H1 (cell line): ENCODE results near the gene COG7. TPM values are rescaled to one million over a fixed set of nuclear protein-coding genes. Genes with fewer than 3 reads are reported as not detected.

Experiments
- CTCF ChIA-PET: fragments of 300-600 bp; sonication (Branson Sonifier 250); formaldehyde crosslinking; loops from one replicate; lab custom pipeline; 2021; ENCODE audit not compliant: partially characterized antibody; lab: Charles Lee
- POLR2A ChIA-PET: fragments of 300-600 bp; sonication (Branson Sonifier 250); formaldehyde crosslinking; loops from one replicate; lab custom pipeline; 2021; ENCODE audit warnings: inconsistent platforms; ENCODE audit not compliant: partially characterized antibody; lab: Charles Lee
- DNase-seq, 2 experiments: peaks; one replicate each; pipeline versions ENCODE4 v3.0.0 to v3.0.0-alpha.2; 2010 to 2022; ENCODE audit warnings: low spot score in 2 of 2, low read depth in 1 of 2, mixed read lengths in 1 of 2
- FAIRE-seq: peaks from 2 replicates; lab custom pipeline; 2011; peaks lifted over from hg19 to GRCh38; lab: Jason Lieb, UNC
- H2AFZ ChIP-seq: 2 replicates; pipeline ENCODE4 v1.8.1; 2012; ENCODE audit warnings: low read length, inconsistent platforms
- H2AK5ac ChIP-seq: 2 replicates; pipeline ENCODE4 v1.6.1; 2013; ENCODE audit warnings: low read depth, low read length
- H2BK120ac ChIP-seq: replicated peaks from 2 replicates; pipeline ENCODE3; 2013; ENCODE audit warnings: low read depth, low read length, inconsistent platforms
- H2BK12ac ChIP-seq: 2 replicates; pipeline ENCODE4 v1.6.1; 2013; ENCODE audit warnings: low read depth, low read length
- H2BK15ac ChIP-seq: 2 replicates; pipeline ENCODE4 v1.6.1; 2013; ENCODE audit warnings: low read length
- H2BK20ac ChIP-seq: 2 replicates; pipeline ENCODE4 v1.6.1; 2013; ENCODE audit warnings: low read length
- H2BK5ac ChIP-seq: 2 replicates; pipeline ENCODE4 v1.6.1; 2013; ENCODE audit warnings: low read depth, low read length
- H3K14ac ChIP-seq: 2 replicates; pipeline ENCODE4 v1.6.1; 2013; ENCODE audit warnings: inconsistent platforms; ENCODE audit not compliant: insufficient read length
- H3K18ac ChIP-seq: 2 replicates; pipeline ENCODE4 v1.6.1; 2013; ENCODE audit warnings: low read length; ENCODE audit errors: extremely low read depth
- H3K23ac ChIP-seq: 2 replicates; pipeline ENCODE4 v1.6.1; 2013; ENCODE audit warnings: inconsistent platforms; ENCODE audit not compliant: insufficient read length
- H3K23me2 ChIP-seq: 2 replicates; pipeline ENCODE4 v1.6.1; 2013; ENCODE audit warnings: low read depth, low read length
- H3K27ac ChIP-seq: 2 replicates; pipeline ENCODE4 v1.6.1; 2011; ENCODE audit warnings: low read depth, low read length, inconsistent platforms
- H3K27me3 ChIP-seq, 4 experiments: replicated peaks in 1 of 4; 1 replicate in 1 of 4; 2 replicates in 3 of 4; pipeline versions ENCODE4 v1.6.1 to v1.8.1; 2011 to 2013; ENCODE audit warnings: low read length in 3 of 4, mild to moderate bottlenecking in 3 of 4, inconsistent platforms in 2 of 4, mixed read lengths in 2 of 4, moderate library complexity in 1 of 4; ENCODE audit not compliant: control insufficient read depth in 3 of 4, insufficient read depth in 3 of 4; ENCODE audit errors: extremely low read depth in 1 of 4
- H3K36me3 ChIP-seq, 4 experiments: 2 replicates each; pipeline versions ENCODE4 v1.6.1 to v1.8.1; 2011 to 2013; ENCODE audit warnings: mild to moderate bottlenecking in 4 of 4, low read length in 3 of 4, moderate library complexity in 2 of 4, control low read depth in 1 of 4, inconsistent platforms in 1 of 4; ENCODE audit not compliant: insufficient read depth in 4 of 4, control insufficient read depth in 2 of 4
- H3K4ac ChIP-seq: replicated peaks from 2 replicates; pipeline ENCODE3; 2013; ENCODE audit warnings: low read length, low read depth, mixed read lengths, inconsistent platforms; ENCODE audit not compliant: insufficient read length
- H3K4me1 ChIP-seq, 4 experiments: replicated peaks in 1 of 4; 1 replicate in 1 of 4; 2 replicates in 3 of 4; pipeline versions ENCODE4 v1.6.1 to v1.8.1; 2011 to 2013; ENCODE audit warnings: low read length in 3 of 4, inconsistent platforms in 2 of 4, mixed read lengths in 1 of 4; ENCODE audit not compliant: insufficient read depth in 4 of 4, control insufficient read depth in 3 of 4
- H3K4me2 ChIP-seq, 2 experiments: 2 replicates each; pipeline versions ENCODE4 v1.6.1 to v1.8.1; 2011 to 2013; ENCODE audit warnings: low read depth in 2 of 2, low read length in 2 of 2, control low read depth in 1 of 2, inconsistent platforms in 1 of 2, mild to moderate bottlenecking in 1 of 2; ENCODE audit not compliant: insufficient read depth in 1 of 2
- H3K4me3 ChIP-seq, 4 experiments: fragments of 200-600, 300-600 bp in 1 of 4; sonication (generic), shearing (Covaris generic), sonication (Bioruptor Twin) in 1 of 4; 2 replicates each; pipeline versions ENCODE4 v1.5.1 to v1.8.1; 2011 to 2016; ENCODE audit warnings: low read length in 4 of 4, low read depth in 3 of 4, control low read depth in 2 of 4, inconsistent platforms in 2 of 4, mild to moderate bottlenecking in 2 of 4, mixed read lengths in 1 of 4, moderate library complexity in 1 of 4; ENCODE audit not compliant: insufficient read depth in 2 of 4; ENCODE audit errors: extremely low read depth in 1 of 4
- H3K56ac ChIP-seq: replicated peaks from 2 replicates; pipeline ENCODE3; 2013; ENCODE audit warnings: low read depth, mild to moderate bottlenecking, mixed read lengths, low read length, inconsistent platforms; ENCODE audit not compliant: insufficient read length
- H3K79me1 ChIP-seq: 2 replicates; pipeline ENCODE4 v1.6.1; 2013; ENCODE audit warnings: low read depth, low read length, control low read depth
- H3K79me2 ChIP-seq, 2 experiments: 2 replicates each; pipeline versions ENCODE4 v1.6.1 to v1.8.1; 2012 to 2013; ENCODE audit warnings: low read length in 2 of 2, mild to moderate bottlenecking in 2 of 2, inconsistent platforms in 1 of 2; ENCODE audit not compliant: insufficient read depth in 2 of 2, control insufficient read depth in 1 of 2
- H3K9ac ChIP-seq, 4 experiments: replicated peaks in 1 of 4; 1 replicate in 1 of 4; 2 replicates in 3 of 4; pipeline versions ENCODE4 v1.6.1 to v1.8.1; 2011 to 2013; ENCODE audit warnings: low read depth in 3 of 4, low read length in 3 of 4, control low read depth in 2 of 4, mild to moderate bottlenecking in 2 of 4, moderate library complexity in 2 of 4, inconsistent platforms in 1 of 4; ENCODE audit errors: extremely low read depth in 1 of 4
- H3K9me3 ChIP-seq, 2 experiments: 2 replicates each; pipeline versions ENCODE4 v1.6.1 to v1.8.1; 2012 to 2013; ENCODE audit warnings: mild to moderate bottlenecking in 2 of 2, moderate library complexity in 2 of 2, control low read depth in 1 of 2, inconsistent platforms in 1 of 2, low read depth in 1 of 2, low read length in 1 of 2, mixed read lengths in 1 of 2; ENCODE audit not compliant: insufficient read depth in 2 of 2
- H4K20me1 ChIP-seq, 2 experiments: replicated peaks in 1 of 2; 2 replicates each; pipeline versions ENCODE3 to v1.8.1; 2011 to 2013; ENCODE audit warnings: inconsistent platforms in 2 of 2, low read length in 2 of 2, mild to moderate bottlenecking in 1 of 2; ENCODE audit not compliant: insufficient read depth in 2 of 2, control insufficient read depth in 1 of 2
- H4K5ac ChIP-seq: 2 replicates; pipeline ENCODE4 v1.6.1; 2013; ENCODE audit warnings: low read length, low read depth, mixed read lengths, inconsistent platforms; ENCODE audit not compliant: insufficient read length
- H4K8ac ChIP-seq: 2 replicates; pipeline ENCODE4 v1.8.0; 2013; ENCODE audit warnings: mild to moderate bottlenecking, moderate library complexity, low read length, inconsistent platforms; ENCODE audit not compliant: insufficient read depth; ENCODE audit errors: extremely low read depth
- H4K91ac ChIP-seq: replicated peaks from 2 replicates; pipeline ENCODE3; 2013; ENCODE audit warnings: low read length, mixed read lengths, inconsistent platforms; ENCODE audit not compliant: insufficient read length
- CREB1 ChIP-seq: IDR thresholded peaks from 2 replicates; pipeline ENCODE4 v1.6.1; 2012; ENCODE audit warnings: inconsistent platforms
- CTBP2 ChIP-seq: IDR thresholded peaks from 2 replicates; pipeline ENCODE4 v1.7.0; 2011; ENCODE audit warnings: borderline replicate concordance, mild to moderate bottlenecking, moderate library complexity, mixed read lengths, low read length; ENCODE audit not compliant: insufficient read depth, insufficient read length
- EGR1 ChIP-seq: IDR thresholded peaks from 2 replicates; pipeline ENCODE4 v1.6.1; 2011; ENCODE audit warnings: low read depth, low read length, borderline replicate concordance
- JUND ChIP-seq: IDR thresholded peaks from 2 replicates; pipeline ENCODE4 v1.6.1; 2011; ENCODE audit warnings: mild to moderate bottlenecking, improper control_type of control experiment, low read length
- KDM5A ChIP-seq: fragments of 200-600 bp; IDR thresholded peaks from 2 replicates; pipeline ENCODE4 v1.7.1; 2012; ENCODE audit warnings: mild to moderate bottlenecking, low read length, inconsistent platforms, mixed read lengths
- PHF8 ChIP-seq: fragments of 200-600 bp; sonication (generic); conservative IDR thresholded peaks from 2 replicates; pipeline ENCODE4 v1.7.1; 2012; ENCODE audit warnings: low read depth, mild to moderate bottlenecking, inconsistent platforms, low read length, moderate library complexity
- POLR2AphosphoS5 ChIP-seq: IDR thresholded peaks from 2 replicates; pipeline ENCODE4 v1.6.1; 2011; ENCODE audit warnings: low read depth, low read length
- SIN3A ChIP-seq, 2 experiments: IDR thresholded peaks in 1 of 2; conservative IDR thresholded peaks in 1 of 2; 2 replicates each; pipeline ENCODE4 v1.6.1; 2011 to 2012; ENCODE audit warnings: low read length in 2 of 2, improper control_type of control experiment in 1 of 2, low read depth in 1 of 2, mild to moderate bottlenecking in 1 of 2
- SIX5 ChIP-seq: IDR thresholded peaks from 2 replicates; pipeline ENCODE4 v1.6.1; 2011; ENCODE audit warnings: mild to moderate bottlenecking, low read depth, low read length
- TAF1 ChIP-seq: IDR thresholded peaks from 2 replicates; pipeline ENCODE4 v1.6.1; 2011; ENCODE audit warnings: mild to moderate bottlenecking, low read depth, low read length
- TEAD4 ChIP-seq: IDR thresholded peaks from 2 replicates; pipeline ENCODE4 v1.6.1; 2012; ENCODE audit warnings: low read depth, low read length, inconsistent platforms, mixed read lengths
- YY1 ChIP-seq: IDR thresholded peaks from 2 replicates; pipeline ENCODE4 v1.6.1; 2011; ENCODE audit warnings: low read depth, mild to moderate bottlenecking, low read length
- WGBS, 2 experiments: shearing (Covaris generic) in 1 of 2; methylation state at CpG; one replicate each; pipeline versions ENCODE4 v1.1.6 to v1.1.7; 2013 to 2015; ENCODE audit warnings: low lambda C conversion rate in 2 of 2, mixed read lengths in 2 of 2, inconsistent platforms in 1 of 2, low coverage in 1 of 2, missing lambda C conversion rate in 1 of 2; ENCODE audit not compliant: insufficient replicate concordance in 2 of 2, insufficient coverage in 1 of 2, insufficient read length in 1 of 2; ENCODE audit errors: extremely low coverage in 1 of 2, missing lambda C conversion rate in 1 of 2; 5-methylcytosine and 5-hydroxymethylcytosine counted together
- polyA plus RNA-seq, 7 experiments: library from polyadenylated mRNA; depleted of rRNA in 3 of 7; stranded (reverse) in 5 of 7; unstranded in 2 of 7; fragments of >200 nt in 5 of 7; fragments of 200-250 nt in 2 of 7; gene quantifications; 1 replicate in 5 of 7; 2 replicates in 1 of 7; 4 replicates in 1 of 7; pipeline versions ENCODE4 v1.2.1 to v1.2.3, GENCODE V29; 2011 to 2013; ENCODE audit warnings: missing spikeins in 2 of 7, mixed read lengths in 2 of 7
- total RNA-seq: library from RNA; stranded (reverse); fragmentation: NEBNext Ultra II Directional; extraction: Animal tissue kit (Norgen Biotek cat#: 25700); gene quantifications from 2 replicates; pipeline ENCODE4 v1.2.1, GENCODE V29; 2021
- TF ChIP-seq, protein P1 (sequence below): IDR thresholded peaks from 2 replicates; pipeline ENCODE4 v1.6.1; 2012; ENCODE audit warnings: inconsistent platforms

COG7 gene
- total and polyA plus RNA-seq, 2 of the 8 experiments (the other 6 are each of a cell fraction or from before 2014, with no cell fraction given), result 17.2 to 40.4 TPM

DNA sequence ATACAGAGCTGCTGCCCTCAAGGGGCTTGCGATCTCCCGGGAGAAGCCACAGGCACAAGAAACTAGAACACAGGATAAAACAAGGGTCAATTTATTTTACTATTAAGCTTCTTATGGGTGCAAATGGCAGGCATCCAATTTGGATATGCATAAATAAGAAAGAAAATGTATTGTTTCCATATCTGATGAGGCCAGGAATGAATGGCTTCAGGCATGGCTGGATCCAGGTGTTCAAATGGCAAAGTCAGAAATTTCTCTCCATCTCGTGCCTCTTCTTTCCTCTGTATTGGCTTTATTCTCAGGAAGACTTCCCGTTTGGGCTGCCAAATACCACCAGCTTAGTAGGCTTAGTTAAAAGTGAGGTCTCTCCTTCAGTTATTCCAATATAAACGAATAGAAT is 107.8 kb downstream of the COG7 start:
- Histone ChIP-seq H3K23ac (no peak overlapping the region), H4K5ac (no peak overlapping the region), H3K4ac (no peak overlapping the region), H2BK5ac (no peak overlapping the region), H2BK12ac (no peak overlapping the region), H3K9me3 (no peaks in the 10 kb centered on the region), H3K9ac (no peak overlapping the region), H2BK20ac (peak overlapping the region; percentile 73; the same call in 1 of the 2 replicates), H4K20me1 (no peaks in the 10 kb centered on the region), H3K23me2 (no peaks in the 10 kb centered on the region), H3K36me3 (no peaks in the 10 kb centered on the region), H3K18ac (no peak overlapping the region; the same call in 1 of the 2 replicates), H3K56ac (no peak overlapping the region), H3K27ac (no peak overlapping the region), H3K4me3 (no peak overlapping the region), H3K79me2 (no peaks in the 10 kb centered on the region), H2AK5ac (no peak overlapping the region), H3K4me1 (peaks cover 0 to 6% (median 2%) of the 10 kb centered on the region in 4 experiments; a peak in 3 of 7 replicates), H4K91ac (no peak overlapping the region), H3K4me2 (no peak overlapping the region), H3K27me3 (no peaks in the 10 kb centered on the region), H3K79me1 (no peaks in the 10 kb centered on the region), H2AFZ (no peak overlapping the region), H2BK15ac (no peak overlapping the region), H4K8ac (no peak overlapping the region), H3K14ac (no peak overlapping the region), H2BK120ac (no peak overlapping the region)
- CTCF ChIA-PET, result interaction anchor here (0.7 to 4.9 kb wide), 6 partner anchors 13 to 89 kb away, joined by 3 to 25 read pairs (median 7); no protein-coding TSS in a partner anchor
- TF ChIP-seq SIN3A (conservative IDR thresholded peaks at IDR 0.05 in 1 of 2, IDR thresholded peaks at IDR 0.05 in 1 of 2; ENCODE audit: low read depth in 1 of 2, low read length in 2 of 2) (no peak), CTBP2 (no peak), JUND (no peak), TAF1 (no peak), TEAD4 (no peak), EGR1 (no peak), KDM5A (no peak), CREB1 (no peak), YY1 (no peak), SIX5 (no peak), PHF8 (no peak), POLR2AphosphoS5 (no peak)
- TF ChIP-seq, protein P1, sequence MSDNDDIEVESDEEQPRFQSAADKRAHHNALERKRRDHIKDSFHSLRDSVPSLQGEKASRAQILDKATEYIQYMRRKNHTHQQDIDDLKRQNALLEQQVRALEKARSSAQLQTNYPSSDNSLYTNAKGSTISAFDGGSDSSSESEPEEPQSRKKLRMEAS, result no peak
- 86% methylated on average over 5 of the region's 5 CpGs; no CpG with 5 or more reads in 1 of the 2 experiments for WGBS, 2 experiments
- DNase-seq, result no peak
- no peak for FAIRE-seq
- POLR2A ChIA-PET, result no interaction called here
